Gastroesophageal sphincter (tissue), 4 donors: ENCODE measurements around the gene TNRC6B. TPM values are rescaled to one million over a fixed set of nuclear protein-coding genes. Genes with fewer than 3 reads are reported as not detected.
A peak's percentile ranks its signal among the peaks of the same experiment; 100 is the strongest.

Experiments
- ATAC-seq: fragments of 150-250 bp; one replicate; pipeline ENCODE4 v1.9.1; 2016; ENCODE audit warnings: mild to moderate bottlenecking, moderate library complexity
- H3K27ac ChIP-seq, 4 donors: fragments of 200-600 bp; sonication (generic) in 3 of 4; 1 replicate in 3 of 4; 2 replicates in 1 of 4; pipeline ENCODE4 v1.5.1; 2016 to 2019
- H3K27me3 ChIP-seq: fragments of 200-600 bp; sonication (generic); one replicate; pipeline ENCODE4 v1.5.1; 2019
- H3K36me3 ChIP-seq, 2 donors: fragments of 200-600 bp; sonication (generic); one replicate each; pipeline ENCODE4 v1.5.1; 2019; ENCODE audit warnings: control low read depth in 1 of 2
- H3K4me1 ChIP-seq, 3 donors: fragments of 200-600 bp; sonication (generic); 1 replicate in 2 of 3; 2 replicates in 1 of 3; pipeline ENCODE4 v1.5.1; 2016 to 2019; ENCODE audit warnings: control low read depth in 2 of 3
- H3K4me3 ChIP-seq, 2 donors: fragments of 200-600 bp; sonication (generic); one replicate each; pipeline ENCODE4 v1.5.1; 2019; ENCODE audit warnings: mild to moderate bottlenecking in 1 of 2, moderate library complexity in 1 of 2
- H3K9me3 ChIP-seq, 3 donors: fragments of 200-600 bp; sonication (generic); one replicate each; pipeline ENCODE4 v1.5.1; 2017 to 2019; ENCODE audit warnings: control low read depth in 2 of 3
- CTCF ChIP-seq, 4 experiments: fragments of 200-600 bp in 2 of 4; fragments of 450-650 bp in 2 of 4; sonication (generic) in 1 of 4; IDR thresholded peaks; one replicate each; pipeline ENCODE4 v1.5.1; 2017 to 2019; ENCODE audit warnings: antibody characterized with exemption in 4 of 4, mild to moderate bottlenecking in 2 of 4, moderate library complexity in 2 of 4
- EP300 ChIP-seq: sonication (generic); formaldehyde crosslinking; IDR thresholded peaks from one replicate; pipeline ENCODE4 v1.6.1; 2017; ENCODE audit warnings: antibody characterized with exemption, mild to moderate bottlenecking
- POLR2A ChIP-seq, 2 donors: fragments of 450-650 bp; IDR thresholded peaks; one replicate each; pipeline ENCODE4 v1.6.1; 2017; ENCODE audit warnings: antibody characterized with exemption in 2 of 2, mild to moderate bottlenecking in 2 of 2, moderate library complexity in 1 of 2
- POLR2AphosphoS5 ChIP-seq: sonication (generic); formaldehyde crosslinking; IDR thresholded peaks from one replicate; pipeline ENCODE4 v1.6.1; 2017; ENCODE audit warnings: antibody characterized with exemption
- WGBS, 2 donors: methylation state at CpG; one replicate each; pipeline ENCODE4 v1.1.5; 2018; ENCODE audit warnings: low coverage in 1 of 2; 5-methylcytosine and 5-hydroxymethylcytosine counted together
- total RNA-seq, 4 donors: library from RNA; depleted of rRNA; stranded (reverse); fragments of >200 nt; gene quantifications; one replicate each; pipeline ENCODE4 v1.1.0, GENCODE V29; 2016

The TNRC6B gene
- total RNA-seq, 4 donors from 2014 or later = 32.4 to 71.2 (median 60.7) TPM

- peaks cover 0 to 74% of the 10 kb centered on the region in 2 donors for H3K36me3 ChIP-seq
- 77 to 78% methylated on average over 4 to 5 of the region's 17 CpGs for WGBS, 2 donors
- peak overlapping the region in 1 of 4 donors; percentile 38 for H3K27ac ChIP-seq
Measured at GRCh38 chr22:40322818-40323447, 145.2 kb downstream of the TNRC6B start.

GRCh38 chr22:40323681-40324171 lies 146.0 kb downstream of the TNRC6B start:
- TF ChIP-seq POLR2AphosphoS5 = no peak
- no peak for TF ChIP-seq CTCF (IDR thresholded peaks at IDR 0.05)
- no peak for TF ChIP-seq EP300
- no peak for TF ChIP-seq POLR2A (IDR thresholded peaks at IDR 0.05)
- no peaks in the 10 kb centered on the region for H3K27me3 ChIP-seq
- no peaks in the 10 kb centered on the region for H3K9me3 ChIP-seq
- peaks cover 0 to 26% (median 4%) of the 10 kb centered on the region in 3 donors for H3K4me1 ChIP-seq
- 18 to 46% methylated on average over 5 to 8 of the region's 8 CpGs for WGBS, 2 donors
- ATAC-seq = no peak
- no peak overlapping the region for H3K4me3 ChIP-seq
- H3K27ac ChIP-seq = peak overlapping the region in 2 of 4 donors; percentile 30 to 33
- H3K36me3 ChIP-seq = peaks cover 0 to 67% of the 10 kb centered on the region in 2 donors

More at GRCh38 chr22:40322818-40323447, 145.2 kb downstream of the TNRC6B start:
- no peaks in the 10 kb centered on the region for H3K9me3 ChIP-seq
- H3K4me1 ChIP-seq = peaks cover 0 to 26% (median 4%) of the 10 kb centered on the region in 3 donors
- ATAC-seq = no peak
- H3K27me3 ChIP-seq = no peaks in the 10 kb centered on the region
- TF ChIP-seq POLR2AphosphoS5 (no peak), EP300 (no peak)
- H3K4me3 ChIP-seq = no peak overlapping the region

GRCh38 chr22:40324468-40325305 lies 147.0 kb downstream of the TNRC6B start:
- Histone ChIP-seq H3K36me3 (peaks cover 0 to 59% of the 10 kb centered on the region in 2 donors), H3K4me3 (no peak overlapping the region), H3K9me3 (no peaks in the 10 kb centered on the region), H3K27me3 (no peaks in the 10 kb centered on the region), H3K4me1 (peaks cover 0 to 26% (median 4%) of the 10 kb centered on the region in 3 donors), H3K27ac (peak overlapping the region in 2 of 4 donors; percentile 30 to 33)
- TF ChIP-seq POLR2A (IDR thresholded peaks at IDR 0.05) (no peak), CTCF (IDR thresholded peaks at IDR 0.05) (no peak), EP300 (no peak), POLR2AphosphoS5 (no peak)
- WGBS, 2 donors = 73 to 82% methylated on average over 9 to 19 of the region's 19 CpGs
- no peak for ATAC-seq

GRCh38 chr22:40325315-40325714 lies 147.6 kb downstream of the TNRC6B start:
- Histone ChIP-seq H3K36me3 (peaks cover 0 to 57% of the 10 kb centered on the region in 2 donors), H3K4me1 (peaks cover 0 to 26% (median 4%) of the 10 kb centered on the region in 3 donors), H3K4me3 (no peak overlapping the region), H3K27me3 (no peaks in the 10 kb centered on the region), H3K9me3 (no peaks in the 10 kb centered on the region), H3K27ac (no peak overlapping the region)
- no peak for TF ChIP-seq CTCF (IDR thresholded peaks at IDR 0.05)
- no peak for TF ChIP-seq EP300
- TF ChIP-seq POLR2AphosphoS5 = no peak
- no peak for TF ChIP-seq POLR2A (IDR thresholded peaks at IDR 0.05)
- WGBS, 2 donors = 100% methylated on average over 3 of the region's 6 CpGs; no CpG with 5 or more reads in 1 of the 2 donors
- ATAC-seq = no peak
